Activated naive CD8-positive, alpha-beta T cell (primary cell): Measurements from ENCODE around the gene TMEM132D.

Experiments used
- H3K27ac Mint-ChIP-seq: one replicate; pipeline ENCODE4 v1.8.0; 2021; ENCODE audit warnings: mixed read lengths
- H3K27me3 Mint-ChIP-seq: one replicate; pipeline ENCODE4 v1.8.0; 2021; ENCODE audit warnings: mixed read lengths
- H3K36me3 Mint-ChIP-seq: one replicate; pipeline ENCODE4 v1.8.0; 2021; ENCODE audit warnings: mixed read lengths
- H3K4me1 Mint-ChIP-seq: one replicate; pipeline ENCODE4 v1.8.0; 2021; ENCODE audit warnings: low read depth, mixed read lengths
- H3K4me3 Mint-ChIP-seq: one replicate; pipeline ENCODE4 v1.8.0; 2021; ENCODE audit warnings: mild to moderate bottlenecking, mixed read lengths
- H3K9me3 Mint-ChIP-seq: one replicate; pipeline ENCODE4 v1.8.0; 2021; ENCODE audit warnings: low read depth, mixed read lengths

TMEM132D gene

GRCh38 chr12:129819391-129819790 lies 84.4 kb downstream of the TMEM132D start:
- Mint-ChIP-seq H3K27ac (no peak overlapping the region), H3K4me3 (no peak overlapping the region), H3K9me3 (no peaks in the 10 kb centered on the region), H3K4me1 (no peaks in the 10 kb centered on the region), H3K36me3 (no peaks in the 10 kb centered on the region), H3K27me3 (no peaks in the 10 kb centered on the region)

DNA sequence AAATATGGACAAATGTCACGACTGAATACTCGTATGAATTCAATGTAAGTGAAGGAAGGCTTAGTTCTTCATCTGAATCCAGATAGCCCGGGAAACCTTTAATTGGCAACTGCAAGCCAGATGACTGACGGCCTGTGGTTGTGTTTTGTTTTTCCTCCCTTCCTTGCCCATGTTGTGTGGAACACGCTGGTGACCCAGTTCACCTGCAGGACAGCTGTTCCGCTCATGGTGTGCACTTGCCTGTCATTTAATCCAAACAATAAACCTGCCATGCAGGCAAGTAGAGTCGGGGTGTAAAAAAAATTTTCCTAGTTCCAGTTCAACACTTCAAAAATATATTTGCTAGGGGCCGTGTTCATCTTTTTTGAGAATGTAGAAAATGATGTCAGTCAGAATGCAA lies 88.0 kb downstream of the TMEM132D start:
- Mint-ChIP-seq H3K36me3 (no peaks in the 10 kb centered on the region), H3K27ac (no peak overlapping the region), H3K27me3 (no peaks in the 10 kb centered on the region), H3K4me3 (no peak overlapping the region), H3K9me3 (no peaks in the 10 kb centered on the region), H3K4me1 (no peaks in the 10 kb centered on the region)

DNA sequence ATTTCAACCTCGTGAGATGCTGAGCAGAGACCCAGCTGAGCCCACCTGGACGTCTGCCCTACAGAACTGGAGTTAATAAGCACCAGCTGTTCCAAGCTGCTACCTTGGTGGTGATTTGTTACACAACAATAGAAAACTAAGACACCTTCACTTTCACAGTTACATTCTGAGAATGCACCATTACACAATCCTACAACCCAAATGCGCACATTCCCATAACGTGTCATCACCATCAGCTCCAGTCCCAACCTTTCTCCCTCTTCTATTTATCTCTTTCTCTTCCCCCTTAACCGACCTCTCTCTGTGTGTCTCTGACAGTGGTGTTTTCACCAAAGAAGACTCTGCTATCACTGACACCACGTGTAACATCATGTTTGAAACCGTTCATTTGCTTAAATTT lies 91.9 kb downstream of the TMEM132D start:
- no peaks in the 10 kb centered on the region for H3K9me3 Mint-ChIP-seq
- H3K27me3 Mint-ChIP-seq = no peaks in the 10 kb centered on the region

DNA sequence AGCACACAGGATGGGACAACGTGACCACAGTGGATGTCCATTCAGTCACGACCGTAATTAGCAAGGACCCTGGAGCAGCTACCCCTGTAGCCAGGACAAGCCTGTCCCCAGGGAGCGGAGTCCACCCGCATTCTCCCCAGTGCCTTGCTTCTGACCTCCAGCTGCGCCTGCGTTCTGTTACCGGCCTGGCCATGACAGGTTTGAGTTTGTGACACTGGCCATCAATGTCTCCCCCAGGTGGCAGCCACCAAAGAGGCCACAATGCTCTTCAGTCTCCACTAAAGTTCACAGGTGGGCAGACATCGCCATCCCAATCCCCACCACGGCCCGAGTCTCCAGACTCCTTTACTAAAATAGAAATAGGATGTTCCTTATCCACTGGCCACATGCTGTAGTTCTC lies 96.7 kb downstream of the TMEM132D start:
- Mint-ChIP-seq H3K9me3 (no peaks in the 10 kb centered on the region), H3K4me3 (no peak overlapping the region), H3K36me3 (no peaks in the 10 kb centered on the region), H3K27me3 (no peaks in the 10 kb centered on the region), H3K4me1 (no peaks in the 10 kb centered on the region), H3K27ac (no peak overlapping the region)

More for the DNA sequence above, 91.9 kb downstream of the TMEM132D start:
- no peak overlapping the region for H3K4me3 Mint-ChIP-seq
- H3K4me1 Mint-ChIP-seq = no peaks in the 10 kb centered on the region
- no peak overlapping the region for H3K27ac Mint-ChIP-seq
- no peaks in the 10 kb centered on the region for H3K36me3 Mint-ChIP-seq

DNA sequence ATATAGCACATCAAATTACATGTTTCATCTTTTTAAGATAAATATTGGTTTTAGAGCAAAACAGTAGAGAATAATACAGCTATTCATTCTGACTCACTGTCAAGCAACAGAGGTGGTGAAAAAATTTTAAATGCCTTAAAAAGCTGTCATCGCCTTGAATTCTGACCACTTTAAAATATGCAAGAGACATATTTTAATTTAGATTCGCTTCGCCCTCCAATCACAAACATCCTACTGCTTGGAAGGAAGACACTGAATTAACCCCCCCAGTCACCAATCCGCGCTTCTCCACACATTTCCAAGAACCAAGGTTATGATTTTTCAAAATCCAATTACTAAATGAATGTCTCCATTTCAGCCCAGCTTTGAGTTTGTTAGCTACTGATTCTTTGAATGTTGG lies 112.4 kb downstream of the TMEM132D start:
- H3K27ac Mint-ChIP-seq = no peak overlapping the region
- no peak overlapping the region for H3K4me3 Mint-ChIP-seq
- H3K9me3 Mint-ChIP-seq = peaks cover 6% of the 10 kb centered on the region
- H3K27me3 Mint-ChIP-seq = no peaks in the 10 kb centered on the region
- H3K36me3 Mint-ChIP-seq = no peaks in the 10 kb centered on the region
- H3K4me1 Mint-ChIP-seq = no peaks in the 10 kb centered on the region

DNA sequence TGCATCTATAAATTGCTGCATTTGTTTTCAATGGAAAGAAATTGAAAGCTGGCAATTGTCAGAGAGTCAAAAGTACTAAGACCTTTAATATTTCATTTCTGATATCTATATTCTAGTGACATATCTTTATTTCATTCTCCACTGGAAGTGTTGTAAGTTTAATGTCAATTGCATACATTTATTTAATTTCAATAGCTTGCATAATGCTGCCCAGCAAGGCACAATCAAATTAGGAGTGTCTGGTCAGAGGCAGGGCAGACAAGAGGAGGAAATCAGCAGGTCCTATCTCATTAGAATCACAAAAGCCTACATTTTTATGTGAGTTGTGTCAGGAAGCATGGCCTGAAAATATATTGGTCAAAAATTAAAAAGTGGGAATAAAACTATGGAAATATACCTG lies 112.9 kb downstream of the TMEM132D start:
- no peak overlapping the region for H3K27ac Mint-ChIP-seq
- H3K4me3 Mint-ChIP-seq = no peak overlapping the region
- no peaks in the 10 kb centered on the region for H3K4me1 Mint-ChIP-seq
- no peaks in the 10 kb centered on the region for H3K36me3 Mint-ChIP-seq
- peaks cover 6% of the 10 kb centered on the region for H3K9me3 Mint-ChIP-seq
- no peaks in the 10 kb centered on the region for H3K27me3 Mint-ChIP-seq

GRCh38 chr12:129790331-129790730 lies 113.5 kb downstream of the TMEM132D start:
- Mint-ChIP-seq H3K4me3 (no peak overlapping the region), H3K27ac (no peak overlapping the region), H3K9me3 (peaks cover 6% of the 10 kb centered on the region), H3K27me3 (no peaks in the 10 kb centered on the region), H3K36me3 (no peaks in the 10 kb centered on the region), H3K4me1 (no peaks in the 10 kb centered on the region)

- Mint-ChIP-seq H3K4me3 (no peak overlapping the region), H3K27me3 (no peaks in the 10 kb centered on the region), H3K9me3 (peaks cover 6% of the 10 kb centered on the region), H3K36me3 (no peaks in the 10 kb centered on the region), H3K4me1 (no peaks in the 10 kb centered on the region), H3K27ac (no peak overlapping the region)
These were observed 113.9 kb downstream of the TMEM132D start for GRCh38 chr12:129789921-129790320.

DNA sequence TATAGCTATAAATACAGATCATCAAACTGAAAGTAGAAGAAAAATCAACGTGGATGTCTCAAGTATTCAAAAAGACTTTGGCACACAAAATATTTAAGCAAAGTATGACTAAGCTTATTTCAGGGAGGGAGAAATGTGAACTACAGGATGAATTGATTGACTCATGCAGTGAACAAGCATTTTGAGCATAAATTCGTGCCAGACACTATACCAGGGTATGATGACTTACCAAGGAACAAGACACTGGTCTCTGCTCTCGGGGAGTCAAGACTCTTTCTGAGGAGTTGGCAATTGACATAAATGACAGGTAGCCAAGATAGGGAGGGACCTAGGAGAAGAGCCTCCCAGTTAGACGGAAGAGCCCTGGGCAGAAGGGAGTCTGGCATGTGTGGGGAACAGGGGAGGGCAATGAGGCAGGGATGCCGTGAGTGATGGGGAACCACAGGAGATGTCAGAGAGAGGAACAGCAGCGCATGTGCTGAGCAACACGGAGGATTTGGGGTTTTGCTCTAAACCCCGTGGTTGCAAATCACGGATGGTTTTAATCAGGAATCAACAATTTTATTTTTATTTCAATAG lies 115.2 kb downstream of the TMEM132D start:
- peaks cover 6% of the 10 kb centered on the region for H3K9me3 Mint-ChIP-seq
- H3K27ac Mint-ChIP-seq = peak overlapping the region; percentile 4

GRCh38 chr12:129779989-129780388 lies 123.8 kb downstream of the TMEM132D start:
- Mint-ChIP-seq H3K36me3 (no peaks in the 10 kb centered on the region), H3K4me1 (no peaks in the 10 kb centered on the region), H3K27ac (no peak overlapping the region), H3K9me3 (no peaks in the 10 kb centered on the region), H3K4me3 (no peak overlapping the region), H3K27me3 (no peaks in the 10 kb centered on the region)

More for the DNA sequence above, 115.2 kb downstream of the TMEM132D start:
- no peaks in the 10 kb centered on the region for H3K4me1 Mint-ChIP-seq
- no peaks in the 10 kb centered on the region for H3K27me3 Mint-ChIP-seq
- H3K4me3 Mint-ChIP-seq = no peak overlapping the region
- no peaks in the 10 kb centered on the region for H3K36me3 Mint-ChIP-seq

DNA sequence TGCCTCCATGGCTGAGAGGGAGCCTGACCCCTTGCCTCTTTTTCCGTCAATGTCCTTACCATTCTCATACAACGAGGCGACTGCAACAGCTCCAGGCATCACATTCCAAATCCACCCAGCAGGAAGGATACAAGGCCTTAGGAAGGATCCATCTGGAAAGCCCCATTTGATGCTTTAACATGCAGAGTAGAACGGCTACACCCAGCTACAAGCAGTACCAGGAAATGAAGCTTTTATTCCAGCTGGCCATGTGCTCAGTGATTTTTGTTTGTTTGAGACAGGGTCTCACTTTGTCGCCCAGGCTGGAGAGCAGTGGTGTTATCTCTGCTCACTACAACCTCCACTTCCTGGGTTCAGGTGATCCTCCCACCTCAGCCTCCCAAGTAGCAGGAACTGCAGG lies 124.8 kb downstream of the TMEM132D start:
- no peak overlapping the region for H3K27ac Mint-ChIP-seq

DNA sequence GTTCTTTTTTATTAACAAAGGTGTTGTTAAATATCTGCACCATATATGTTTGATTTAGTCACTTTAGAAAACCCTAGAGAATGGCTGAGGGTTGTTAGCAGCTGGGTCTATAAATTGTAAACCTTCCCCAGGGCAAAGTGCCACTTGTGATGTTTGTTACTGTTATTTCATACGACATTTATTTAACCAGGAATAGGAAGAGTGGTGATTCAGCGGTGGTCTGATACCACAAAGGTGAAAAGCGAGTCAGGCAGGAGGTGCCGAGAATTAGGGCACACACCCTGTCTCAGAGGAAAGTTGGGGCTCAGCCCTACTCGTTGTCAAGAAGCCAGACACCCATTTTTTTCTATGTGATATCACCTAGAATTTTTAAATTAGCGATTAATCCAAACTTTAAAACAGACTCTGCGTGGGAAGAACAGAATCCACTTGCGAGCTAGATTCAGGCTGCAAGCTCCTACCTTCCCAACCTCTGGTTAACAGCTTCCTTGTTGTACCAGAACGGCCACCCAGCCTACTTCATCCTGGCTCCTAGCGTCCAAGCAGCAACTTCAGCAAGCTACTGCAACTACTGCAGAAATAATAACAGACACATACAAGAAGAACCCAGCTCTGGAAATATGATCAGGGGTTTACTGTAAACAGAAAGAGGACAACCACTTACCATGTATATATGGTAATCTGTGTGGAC lies 126.7 kb downstream of the TMEM132D start:
- H3K9me3 Mint-ChIP-seq = peaks cover 4% of the 10 kb centered on the region
- H3K4me1 Mint-ChIP-seq = no peaks in the 10 kb centered on the region
- no peak overlapping the region for H3K4me3 Mint-ChIP-seq
- H3K27ac Mint-ChIP-seq = no peak overlapping the region
- H3K27me3 Mint-ChIP-seq = no peaks in the 10 kb centered on the region
- H3K36me3 Mint-ChIP-seq = no peaks in the 10 kb centered on the region

More for the DNA sequence above, 124.8 kb downstream of the TMEM132D start:
- Mint-ChIP-seq H3K4me1 (no peaks in the 10 kb centered on the region), H3K9me3 (no peaks in the 10 kb centered on the region), H3K36me3 (no peaks in the 10 kb centered on the region), H3K4me3 (no peak overlapping the region), H3K27me3 (no peaks in the 10 kb centered on the region)

DNA sequence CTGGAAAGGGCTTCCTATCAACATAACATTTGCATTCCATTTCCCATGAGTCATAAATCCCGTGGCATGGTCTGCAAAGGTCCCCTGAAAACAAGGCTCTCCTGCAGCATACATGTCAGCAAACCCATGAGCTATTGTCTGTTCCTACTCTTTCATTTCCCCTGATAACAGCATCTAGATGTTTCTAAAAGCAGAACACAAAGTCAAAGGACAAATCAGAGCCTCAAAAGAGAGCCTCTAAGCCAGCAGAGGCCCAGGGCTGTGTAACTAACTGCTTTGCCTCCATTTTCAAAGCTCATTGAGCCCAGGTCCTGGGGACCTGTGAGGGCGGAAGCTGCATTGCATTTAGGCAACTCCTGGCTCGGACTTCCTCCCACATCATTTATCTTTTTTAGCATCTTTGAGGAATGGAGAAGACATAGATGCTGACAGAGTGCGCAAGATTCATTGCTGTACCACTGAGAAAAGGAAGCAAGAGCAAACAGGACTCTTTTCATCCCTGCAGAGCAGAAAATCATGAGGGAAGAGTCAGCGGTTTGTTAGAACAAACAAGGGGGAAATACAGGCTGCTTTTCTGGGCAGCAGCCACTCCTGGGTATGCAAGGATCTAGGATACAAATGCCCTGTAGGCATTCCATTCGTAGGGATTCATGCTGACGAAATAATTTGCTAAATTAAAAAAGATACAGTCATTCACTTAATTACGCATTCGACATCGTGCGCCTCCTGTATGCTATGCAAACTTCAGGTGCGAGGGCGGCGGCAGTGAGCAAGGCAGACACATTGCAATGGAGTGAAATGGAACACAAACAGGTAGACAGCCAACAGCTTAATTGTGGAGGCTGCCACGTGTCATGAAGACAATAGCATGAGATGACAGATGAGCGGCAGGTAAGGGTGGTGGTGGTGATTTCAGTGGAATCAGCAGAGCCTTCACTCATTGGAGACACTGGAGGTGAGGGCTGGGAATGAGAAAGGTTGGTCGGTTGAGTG lies 131.0 kb downstream of the TMEM132D start:
- H3K27ac Mint-ChIP-seq = no peak overlapping the region
- H3K9me3 Mint-ChIP-seq = peaks cover 4% of the 10 kb centered on the region
- H3K4me3 Mint-ChIP-seq = no peak overlapping the region
- H3K4me1 Mint-ChIP-seq = no peaks in the 10 kb centered on the region
- H3K27me3 Mint-ChIP-seq = no peaks in the 10 kb centered on the region
- no peaks in the 10 kb centered on the region for H3K36me3 Mint-ChIP-seq

DNA sequence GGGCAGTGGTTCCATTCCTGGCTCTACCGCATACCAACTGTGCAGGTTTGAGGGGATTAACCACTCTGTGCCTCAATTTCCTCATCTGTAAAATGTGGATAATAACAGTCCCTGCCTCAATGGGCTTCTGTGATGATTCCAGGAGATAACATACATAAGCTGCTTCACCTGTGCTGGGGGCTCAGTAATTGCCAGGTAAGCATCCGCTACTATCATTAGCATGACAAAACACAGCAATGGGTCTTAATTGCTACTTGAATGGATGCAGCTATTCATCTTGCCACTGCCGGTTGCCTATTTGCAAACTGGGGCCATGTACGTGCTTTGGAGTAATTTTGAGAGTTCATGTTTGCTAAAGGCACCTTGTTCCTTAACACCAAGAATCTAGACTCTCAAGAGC lies 132.6 kb downstream of the TMEM132D start:
- Mint-ChIP-seq H3K4me3 (no peak overlapping the region), H3K36me3 (no peaks in the 10 kb centered on the region), H3K27ac (no peak overlapping the region), H3K4me1 (no peaks in the 10 kb centered on the region), H3K27me3 (peaks cover 2% of the 10 kb centered on the region), H3K9me3 (peaks cover 11% of the 10 kb centered on the region)

GRCh38 chr12:129765719-129766118 lies 138.1 kb downstream of the TMEM132D start:
- Mint-ChIP-seq H3K4me1 (no peaks in the 10 kb centered on the region), H3K4me3 (no peak overlapping the region), H3K36me3 (no peaks in the 10 kb centered on the region), H3K27me3 (peaks cover 2% of the 10 kb centered on the region), H3K9me3 (peaks cover 16% of the 10 kb centered on the region), H3K27ac (no peak overlapping the region)
